GM12892 (cell line): Measurements from ENCODE around the gene AOPEP.

ENCODE experiments used
- DNase-seq: peaks from one replicate; pipeline ENCODE4 v3.0.0; 2011; ENCODE audit not compliant: insufficient read length
- FAIRE-seq: peaks from 2 replicates; lab custom pipeline; 2011; peaks lifted over from hg19 to GRCh38; lab: Jason Lieb, UNC
- POLR2A ChIP-seq: IDR thresholded peaks from 2 replicates; pipeline ENCODE4 v1.6.1; 2011; ENCODE audit warnings: low read depth, low read length, control low read depth
- POLR2AphosphoS5 ChIP-seq: IDR thresholded peaks from 2 replicates; pipeline ENCODE4 v1.6.1; 2011; ENCODE audit warnings: low read depth, low read length, control low read depth
- TAF1 ChIP-seq: IDR thresholded peaks from 2 replicates; pipeline ENCODE4 v1.6.1; 2011; ENCODE audit warnings: low read depth, mild to moderate bottlenecking, control low read depth, low read length, borderline replicate concordance

Gene AOPEP

GRCh38 chr9:95045751-95046150 is 319.3 kb downstream of the AOPEP start:
- no peak for DNase-seq

GRCh38 chr9:95047452-95048224 is 321.1 kb downstream of the AOPEP start:
- no peak for FAIRE-seq
- no peak for TF ChIP-seq POLR2A
- no peak for TF ChIP-seq TAF1
- TF ChIP-seq POLR2AphosphoS5, result no peak
- DNase-seq, result no peak

More at GRCh38 chr9:95045751-95046150, 319.3 kb downstream of the AOPEP start:
- TF ChIP-seq TAF1 (no peak), POLR2A (no peak), POLR2AphosphoS5 (no peak)
- FAIRE-seq, result no peak

- TF ChIP-seq POLR2AphosphoS5, result no peak
- TF ChIP-seq TAF1, result no peak
- no peak for TF ChIP-seq POLR2A
- FAIRE-seq, result peak; percentile 68
- DNase-seq, result peak; percentile 74
Measured at GRCh38 chr9:95048225-95049087, 322.0 kb downstream of the AOPEP start.

GRCh38 chr9:95049761-95050160 is 323.3 kb downstream of the AOPEP start:
- FAIRE-seq (no peak), DNase-seq (no peak)
- TF ChIP-seq POLR2AphosphoS5 (no peak), TAF1 (no peak), POLR2A (no peak)

- no peak for DNase-seq
Measured at GRCh38 chr9:95053611-95054570, 327.4 kb downstream of the AOPEP start.

GRCh38 chr9:95055334-95055850 is 328.9 kb downstream of the AOPEP start:
- TF ChIP-seq POLR2A (no peak), POLR2AphosphoS5 (no peak), TAF1 (no peak)
- no peak for FAIRE-seq
- no peak for DNase-seq

More at GRCh38 chr9:95053611-95054570, 327.4 kb downstream of the AOPEP start:
- no peak for FAIRE-seq
- TF ChIP-seq POLR2AphosphoS5 (no peak), TAF1 (no peak)

- FAIRE-seq (no peak), DNase-seq (no peak)
- no peak for TF ChIP-seq POLR2A
- TF ChIP-seq TAF1, result no peak
- TF ChIP-seq POLR2AphosphoS5, result no peak
Measured at GRCh38 chr9:95055851-95056551, 329.5 kb downstream of the AOPEP start.

- no peak for FAIRE-seq
- DNase-seq, result no peak
- TF ChIP-seq POLR2AphosphoS5 (no peak), POLR2A (no peak), TAF1 (no peak)
Measured at GRCh38 chr9:95057101-95057500, 330.6 kb downstream of the AOPEP start.

- FAIRE-seq, result no peak
- no peak for TF ChIP-seq POLR2AphosphoS5
- no peak for TF ChIP-seq POLR2A
- no peak for TF ChIP-seq TAF1
Measured at GRCh38 chr9:95058121-95058785, 331.8 kb downstream of the AOPEP start.

GRCh38 chr9:95058795-95059386 is 332.4 kb downstream of the AOPEP start:
- TF ChIP-seq POLR2A, result no peak
- no peak for TF ChIP-seq POLR2AphosphoS5
- TF ChIP-seq TAF1, result no peak
- FAIRE-seq (no peak), DNase-seq (no peak)

More at GRCh38 chr9:95058121-95058785, 331.8 kb downstream of the AOPEP start:
- DNase-seq, result no peak
